Fibroblast of skin of right biceps (primary cell): ENCODE results near the gene TPSG1.
"Not testable (repeated sequence)": the region's sequence is repeated elsewhere in the genome, so short reads cannot be mapped to it uniquely, and the experiment has no call there.

Experiments used
- DNase-seq: peaks from one replicate; pipeline ENCODE4 v3.0.0-alpha.2; 2013

Gene TPSG1

DNA sequence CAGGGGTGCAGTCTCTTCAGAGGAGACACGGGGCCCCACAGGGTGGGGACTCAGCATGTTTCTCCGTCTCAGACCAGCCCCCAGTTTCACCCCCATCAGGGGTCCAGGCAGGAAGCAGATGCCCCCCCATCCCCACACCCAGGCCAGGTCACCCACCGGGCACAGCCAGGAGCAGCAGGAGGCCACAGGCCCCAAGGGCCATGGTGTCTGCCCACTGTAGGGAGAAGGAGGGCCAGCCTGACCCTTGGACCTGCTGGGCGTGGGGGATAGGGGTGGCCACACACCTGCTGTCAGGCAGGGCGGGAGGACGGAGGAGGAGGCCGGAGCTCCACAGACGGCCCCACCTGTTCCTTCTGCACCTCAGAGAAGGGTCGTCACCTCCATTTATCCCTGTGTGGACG, at the start of gene TPSG1:
TPSG1 (minus strand) TSS at position 218 of the 401 bp plus-strand sequence; CDS start at position 202, 16 bp downstream.
- DNase-seq: no peak

- DNase-seq: no peak
Observed at GRCh38 chr16:1274767-1275166, 49.7 kb upstream of the TPSG1 start.

DNA sequence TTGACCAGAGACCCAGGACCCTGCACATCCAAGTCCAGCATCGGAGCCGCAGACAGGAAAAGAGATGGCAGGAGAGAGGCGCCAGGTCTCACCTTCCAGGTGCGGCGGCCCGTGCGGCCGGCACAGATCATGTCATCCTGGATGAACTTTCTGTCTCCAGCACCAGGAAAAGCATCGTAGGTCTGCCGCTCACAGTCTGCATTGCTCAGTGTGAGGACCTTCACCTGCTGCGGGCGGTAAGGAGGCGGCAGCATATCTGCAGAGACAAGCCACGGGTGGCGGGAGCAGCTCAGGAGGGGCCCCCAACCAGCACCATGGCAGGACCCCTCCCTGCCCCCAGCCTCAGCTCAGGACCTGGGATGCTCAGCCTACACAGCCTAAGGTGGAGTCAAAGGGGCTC, 48.7 kb upstream of the TPSG1 start:
- no peak for DNase-seq

DNA sequence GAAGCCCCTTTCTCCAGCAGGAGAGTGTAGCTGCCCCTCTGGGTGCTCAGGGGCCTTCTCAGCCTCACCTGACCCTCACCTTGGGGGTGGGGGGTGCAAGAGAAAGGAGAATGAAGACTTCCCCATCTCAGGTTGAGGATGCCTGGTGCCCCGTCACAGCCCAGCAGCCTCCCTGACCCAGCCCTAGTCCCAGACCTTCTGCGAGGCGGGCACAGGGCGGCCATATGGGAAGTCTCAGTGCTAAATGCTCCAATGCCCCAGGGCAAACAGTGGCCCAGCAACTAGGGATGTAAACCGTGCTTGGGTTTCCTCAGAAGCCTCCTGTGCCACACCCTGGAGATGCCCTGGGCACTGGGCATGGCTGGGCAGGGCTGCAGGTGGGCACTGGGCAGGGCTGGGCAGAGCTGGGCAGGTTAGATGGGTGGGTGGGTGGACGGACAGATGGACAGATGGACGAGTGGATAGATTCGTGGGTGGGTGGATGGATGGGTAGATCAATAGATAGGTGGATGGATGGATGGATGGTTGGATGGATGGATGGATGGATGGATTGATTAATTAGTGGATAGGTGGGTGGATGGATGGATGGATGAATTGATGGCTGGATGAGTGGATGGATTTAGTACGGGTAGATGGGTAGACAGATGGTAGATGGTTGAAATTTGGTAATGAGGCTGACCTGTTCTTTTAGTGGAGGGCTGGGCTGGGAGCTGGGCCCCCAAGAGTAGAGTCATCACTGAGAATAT, 47.6 kb upstream of the TPSG1 start:
- DNase-seq: no peak

- DNase-seq: not testable (repeated sequence)
Observed at GRCh38 chr16:1271724-1272413, 46.8 kb upstream of the TPSG1 start.

DNA sequence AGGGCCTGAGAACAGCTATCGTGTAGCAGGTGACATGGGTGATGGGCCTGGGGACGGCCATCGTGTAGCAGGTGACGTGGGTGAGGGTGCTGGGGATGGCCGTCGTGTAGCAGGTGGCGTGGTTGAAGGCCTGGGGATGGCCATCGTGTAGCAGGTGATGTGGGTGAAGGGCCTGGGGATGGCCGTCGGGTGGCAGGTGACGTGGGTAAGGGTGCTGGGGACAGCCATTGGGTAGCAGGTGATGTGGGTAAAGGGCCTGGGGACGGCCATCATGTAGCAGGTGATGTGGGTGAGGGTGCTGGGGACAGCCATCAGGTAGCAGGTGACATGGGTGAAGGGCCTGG, 46.3 kb upstream of the TPSG1 start:
- DNase-seq: no peak

- not testable (repeated sequence) for DNase-seq
Observed at GRCh38 chr16:1269418-1269817, 44.4 kb upstream of the TPSG1 start.

DNA sequence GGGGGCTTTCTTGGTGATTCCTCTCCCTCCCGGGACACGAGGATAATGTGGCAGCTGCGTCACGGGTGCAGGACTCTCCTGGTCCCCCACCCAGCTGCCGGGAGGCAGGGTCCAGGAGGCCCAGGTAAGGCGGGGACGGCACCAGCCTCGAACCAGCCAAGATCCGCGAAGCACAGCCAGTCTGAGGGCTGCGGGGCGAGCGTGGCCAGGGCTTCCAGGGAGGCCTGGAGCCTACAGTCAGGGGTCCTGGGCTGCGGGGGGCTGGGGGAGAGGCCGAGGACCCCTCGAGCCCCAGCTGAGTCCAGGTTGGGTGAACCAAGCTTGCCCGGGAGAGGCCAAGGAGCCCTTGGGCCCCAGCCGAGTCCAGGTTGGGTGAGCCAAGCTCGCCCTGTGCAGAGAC, 40.8 kb upstream of the TPSG1 start:
- no peak for DNase-seq

DNA sequence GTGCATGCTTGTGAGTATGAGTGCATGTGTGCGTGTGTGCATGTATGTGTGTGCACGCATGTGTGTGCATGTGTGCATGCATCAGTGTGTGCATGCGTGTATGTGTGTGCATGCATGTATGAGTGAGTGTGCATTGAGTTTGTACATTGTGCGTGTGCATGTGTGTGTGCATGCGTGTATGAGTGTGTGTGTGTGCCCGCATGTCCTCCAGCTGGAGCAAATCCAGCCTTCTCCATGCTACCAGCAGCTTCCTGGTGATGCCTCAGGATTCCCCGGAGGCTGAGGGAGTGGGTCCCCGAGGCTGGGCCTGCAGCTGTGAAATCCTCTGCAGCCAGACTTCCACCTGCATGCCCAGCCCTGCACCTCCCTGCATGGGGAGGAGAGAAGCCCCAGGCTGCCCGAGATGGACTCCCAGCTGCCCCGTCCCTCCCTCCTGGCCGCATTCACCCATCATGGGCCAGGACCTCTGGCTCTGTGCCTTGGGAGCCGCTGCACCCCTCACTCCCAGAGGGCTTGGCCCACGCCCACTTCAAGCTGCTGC, 40.1 kb upstream of the TPSG1 start:
- DNase-seq: no peak

- DNase-seq: no peak
Observed at GRCh38 chr16:1264345-1265089, 39.4 kb upstream of the TPSG1 start.

GRCh38 chr16:1263591-1264344, 38.7 kb upstream of the TPSG1 start:
- no peak for DNase-seq

DNA sequence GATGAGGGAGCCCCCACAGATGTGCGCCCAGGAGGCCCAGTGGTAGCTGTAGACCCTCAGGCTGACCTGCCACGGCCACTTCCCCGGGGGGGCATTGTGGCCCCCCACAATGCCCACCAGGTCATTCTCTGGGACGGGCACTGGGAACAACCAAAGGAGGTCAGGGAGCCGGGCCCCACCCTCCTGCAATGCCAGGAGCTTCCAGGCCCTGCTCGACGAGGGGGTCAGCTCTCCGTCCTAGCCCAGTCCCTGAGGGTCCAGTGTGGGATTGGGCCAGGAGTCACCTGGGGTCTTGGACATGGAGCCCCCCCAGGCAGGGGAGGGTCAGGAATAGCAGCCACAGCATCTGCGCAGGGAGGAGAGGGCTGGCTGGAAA, 37.8 kb upstream of the TPSG1 start:
- no peak for DNase-seq

DNA sequence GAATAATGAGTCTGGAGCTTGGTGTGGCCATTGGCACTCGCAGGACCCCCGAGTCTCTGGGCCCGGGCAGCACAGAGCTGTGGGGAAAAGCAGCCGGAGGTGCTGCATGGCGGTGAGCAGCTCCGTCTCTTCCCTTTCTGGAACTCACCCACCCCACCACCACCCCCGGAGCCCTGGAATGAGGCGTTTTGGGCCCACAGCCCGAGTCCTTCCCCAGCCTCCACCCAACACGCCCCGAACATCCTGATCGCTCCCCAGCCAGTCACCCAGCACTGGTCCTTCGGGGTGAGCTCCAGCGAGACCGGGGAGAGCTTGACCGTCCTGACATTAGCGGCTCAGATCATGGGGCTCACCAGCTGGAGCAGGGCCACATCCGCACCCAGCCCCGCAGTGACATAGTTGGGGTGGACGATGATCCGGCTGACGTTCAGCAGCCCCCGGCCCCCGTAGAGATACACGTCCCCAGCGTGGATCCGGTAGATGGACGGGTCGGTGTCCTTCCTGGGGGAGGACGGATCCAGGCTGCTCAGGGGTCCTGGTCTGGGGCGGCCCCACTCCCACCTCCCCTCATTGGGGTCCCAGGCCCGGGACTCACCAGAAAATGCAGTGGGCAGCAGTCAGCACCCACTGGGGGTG, 37.3 kb upstream of the TPSG1 start:
- no peak for DNase-seq

GRCh38 chr16:1261131-1261892, 36.2 kb upstream of the TPSG1 start:
- no peak for DNase-seq

DNA sequence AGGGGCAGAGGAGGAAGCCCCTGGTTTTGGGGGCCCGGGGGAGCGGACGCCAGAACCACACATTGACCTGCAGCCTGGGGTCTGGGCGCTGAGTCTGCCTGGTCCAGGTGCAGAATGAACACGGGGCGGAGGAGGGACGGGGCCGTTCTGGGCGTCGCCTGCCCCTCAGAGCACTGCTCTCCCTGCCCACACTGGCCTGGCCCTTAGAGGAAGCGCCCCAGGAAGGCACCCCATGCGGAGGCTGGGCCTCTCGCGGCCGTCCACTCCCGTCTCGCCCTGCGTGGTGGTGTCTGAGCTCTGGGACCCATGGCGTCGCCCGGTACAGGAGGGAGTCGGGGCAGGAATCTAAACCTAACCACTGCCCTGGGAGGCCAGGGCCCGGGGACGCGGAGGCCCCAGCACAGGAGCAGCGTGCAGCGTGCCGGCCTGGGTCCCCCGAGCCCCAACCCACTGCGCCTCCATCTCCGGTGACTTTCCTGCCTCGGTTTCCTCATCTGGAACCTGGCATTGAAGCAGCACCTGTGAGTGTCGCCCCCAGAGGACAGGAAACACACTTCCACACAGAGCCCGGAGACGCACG, 35.1 kb upstream of the TPSG1 start:
- DNase-seq: no peak

- DNase-seq: no peak
Observed at GRCh38 chr16:1259760-1260068, 34.6 kb upstream of the TPSG1 start.

GRCh38 chr16:1258906-1259759, 34.1 kb upstream of the TPSG1 start:
- no peak for DNase-seq

GRCh38 chr16:1258225-1258600, 33.1 kb upstream of the TPSG1 start:
- no peak for DNase-seq

- no peak for DNase-seq
Observed at GRCh38 chr16:1257561-1258224, 32.6 kb upstream of the TPSG1 start.

- no peak for DNase-seq
Observed at GRCh38 chr16:1256874-1257322, 31.8 kb upstream of the TPSG1 start.
